ENCODE results near the gene HIP1. TPM values are rescaled to one million over a fixed set of nuclear protein-coding genes. Genes with fewer than 3 reads are reported as not detected.
A peak's percentile ranks its signal among the peaks of the same experiment; 100 is the strongest.
"Not testable (repeated sequence)": the region's sequence is repeated elsewhere in the genome, so short reads cannot be mapped to it uniquely, and the experiment has no call there.

The HIP1 gene
- total and polyA plus RNA-seq, 7 donors, result 1.2 to 11.9 (median 7.2) TPM

DNA sequence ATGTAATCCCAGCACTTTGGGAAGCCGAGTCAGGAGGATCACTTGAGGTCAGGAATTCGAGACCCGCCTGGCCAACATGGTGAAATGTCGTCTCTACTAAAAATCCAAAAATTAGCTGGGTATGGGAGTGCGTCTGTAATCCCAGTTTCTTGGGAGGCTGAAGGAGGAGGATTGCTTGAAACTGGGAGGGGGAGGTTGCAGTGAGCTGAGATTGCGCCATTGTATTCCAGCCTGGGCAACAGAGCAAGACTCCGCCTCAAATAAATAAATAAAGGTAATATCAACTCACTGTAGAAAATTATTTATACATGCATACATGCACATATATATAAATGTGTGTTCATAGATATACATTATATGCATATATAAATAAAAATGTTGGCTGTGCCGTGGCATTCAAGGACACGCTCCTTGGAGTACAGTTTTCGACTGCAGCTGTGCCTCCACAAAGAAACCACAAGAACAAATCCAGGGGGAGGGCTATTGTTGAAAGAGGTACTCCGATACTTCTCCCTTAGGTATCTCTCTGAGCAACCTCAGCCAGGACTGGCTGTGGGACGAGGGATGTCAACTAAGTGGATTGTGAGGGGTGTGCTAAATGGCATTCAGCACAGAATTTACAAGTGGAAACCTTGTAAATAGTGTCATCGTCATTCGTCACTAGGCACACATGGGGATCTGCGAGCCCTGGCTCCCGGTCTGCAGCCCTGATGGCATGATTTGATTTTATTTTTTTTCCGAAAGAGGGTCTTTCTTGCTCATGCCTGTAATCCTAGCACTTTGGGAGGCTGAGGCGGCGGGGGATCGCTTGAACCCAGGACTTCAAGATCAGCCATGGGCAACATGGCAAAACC is 49.3 kb downstream of the HIP1 start:
- 84 to 95% methylated on average over 20 of the region's 20 CpGs for WGBS, 2 donors
- intact Hi-C loops (cut with DNase I), result no loop called here

DNA sequence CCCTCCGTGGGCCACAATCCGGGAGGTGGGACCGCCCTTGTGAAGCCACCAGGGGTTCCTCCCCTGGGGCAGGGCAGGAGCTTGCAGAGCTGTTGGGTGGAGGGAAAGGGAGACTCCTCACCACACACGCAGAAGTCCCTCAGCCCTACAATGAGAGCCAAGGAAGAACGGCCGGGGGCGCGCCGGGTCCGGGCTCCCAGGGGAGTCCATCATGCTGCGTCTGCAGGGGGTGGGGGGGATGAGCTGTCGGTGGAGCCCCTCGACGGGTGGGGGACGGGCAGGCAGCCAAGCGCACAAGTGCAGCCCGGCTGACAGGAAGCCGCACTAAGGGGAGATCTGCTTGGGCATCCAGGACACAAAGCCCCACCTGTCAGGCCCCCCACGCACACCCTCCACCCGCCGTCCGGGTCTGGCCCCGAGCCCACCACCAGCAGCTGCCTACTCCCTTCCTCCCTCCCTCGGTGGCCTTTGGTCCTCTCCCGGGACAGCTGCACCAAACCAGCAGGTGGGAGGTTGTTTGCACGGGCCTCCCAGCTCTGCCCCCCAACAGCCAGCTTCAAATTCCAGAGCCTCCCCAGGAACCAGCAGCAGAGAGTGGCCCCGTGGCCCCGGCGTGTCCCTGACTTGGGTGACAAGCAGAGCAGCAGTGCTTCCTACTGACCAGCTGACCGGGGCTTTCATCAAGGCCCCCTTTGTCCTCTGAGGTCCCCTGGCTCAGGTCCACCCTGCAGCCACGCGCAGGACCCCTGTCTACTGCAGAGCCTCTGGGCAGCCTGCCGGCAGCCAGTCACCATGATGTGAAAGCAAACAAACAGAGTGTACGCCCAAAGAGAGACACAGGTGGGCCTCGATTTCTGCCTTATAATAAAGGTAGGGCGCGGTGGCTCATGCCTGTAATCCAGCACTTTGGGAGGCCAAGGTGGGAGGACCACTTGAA is 50.3 kb downstream of the HIP1 start:
- H3K36me3 ChIP-seq, result no peaks in the 10 kb centered on the region
- WGBS, 2 donors, result 38% methylated on average over 37 of the region's 37 CpGs
- peaks cover 0 to 5% (median 0%) of the 10 kb centered on the region in 3 donors for H3K27me3 ChIP-seq
- intact Hi-C loops (cut with DNase I), result no loop called here
- TF ChIP-seq, protein P1, sequence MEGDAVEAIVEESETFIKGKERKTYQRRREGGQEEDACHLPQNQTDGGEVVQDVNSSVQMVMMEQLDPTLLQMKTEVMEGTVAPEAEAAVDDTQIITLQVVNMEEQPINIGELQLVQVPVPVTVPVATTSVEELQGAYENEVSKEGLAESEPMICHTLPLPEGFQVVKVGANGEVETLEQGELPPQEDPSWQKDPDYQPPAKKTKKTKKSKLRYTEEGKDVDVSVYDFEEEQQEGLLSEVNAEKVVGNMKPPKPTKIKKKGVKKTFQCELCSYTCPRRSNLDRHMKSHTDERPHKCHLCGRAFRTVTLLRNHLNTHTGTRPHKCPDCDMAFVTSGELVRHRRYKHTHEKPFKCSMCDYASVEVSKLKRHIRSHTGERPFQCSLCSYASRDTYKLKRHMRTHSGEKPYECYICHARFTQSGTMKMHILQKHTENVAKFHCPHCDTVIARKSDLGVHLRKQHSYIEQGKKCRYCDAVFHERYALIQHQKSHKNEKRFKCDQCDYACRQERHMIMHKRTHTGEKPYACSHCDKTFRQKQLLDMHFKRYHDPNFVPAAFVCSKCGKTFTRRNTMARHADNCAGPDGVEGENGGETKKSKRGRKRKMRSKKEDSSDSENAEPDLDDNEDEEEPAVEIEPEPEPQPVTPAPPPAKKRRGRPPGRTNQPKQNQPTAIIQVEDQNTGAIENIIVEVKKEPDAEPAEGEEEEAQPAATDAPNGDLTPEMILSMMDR (IDR thresholded peaks at IDR 0.05), result no peak
- TF ChIP-seq POLR2AphosphoS5 (IDR thresholded peaks at IDR 0.05), result no peak
- TF ChIP-seq EP300 (IDR thresholded peaks at IDR 0.05), result no peak
- no peak for TF ChIP-seq POLR2A (IDR thresholded peaks at IDR 0.05)
- H3K4me3 ChIP-seq, result no peak overlapping the region
- H3K27ac ChIP-seq, result no peak overlapping the region
- peak; percentile 62 for DNase-seq
- H3K9me3 ChIP-seq, result no peaks in the 10 kb centered on the region
- no peaks in the 10 kb centered on the region for H3K4me1 ChIP-seq

More for the DNA sequence above, 49.3 kb downstream of the HIP1 start:
- no peaks in the 10 kb centered on the region for H3K36me3 ChIP-seq
- no peak overlapping the region for H3K27ac ChIP-seq
- DNase-seq, result peak; percentile 22
- peaks cover 0 to 5% (median 0%) of the 10 kb centered on the region in 3 donors for H3K27me3 ChIP-seq
- H3K4me3 ChIP-seq, result no peak overlapping the region
- no peaks in the 10 kb centered on the region for H3K9me3 ChIP-seq
- no peaks in the 10 kb centered on the region for H3K4me1 ChIP-seq
- TF ChIP-seq POLR2A (IDR thresholded peaks at IDR 0.05), result no peak
- TF ChIP-seq, protein P1 (IDR thresholded peaks at IDR 0.05), result no peak
- no peak for TF ChIP-seq POLR2AphosphoS5 (IDR thresholded peaks at IDR 0.05)
- no peak for TF ChIP-seq EP300 (IDR thresholded peaks at IDR 0.05)

DNA sequence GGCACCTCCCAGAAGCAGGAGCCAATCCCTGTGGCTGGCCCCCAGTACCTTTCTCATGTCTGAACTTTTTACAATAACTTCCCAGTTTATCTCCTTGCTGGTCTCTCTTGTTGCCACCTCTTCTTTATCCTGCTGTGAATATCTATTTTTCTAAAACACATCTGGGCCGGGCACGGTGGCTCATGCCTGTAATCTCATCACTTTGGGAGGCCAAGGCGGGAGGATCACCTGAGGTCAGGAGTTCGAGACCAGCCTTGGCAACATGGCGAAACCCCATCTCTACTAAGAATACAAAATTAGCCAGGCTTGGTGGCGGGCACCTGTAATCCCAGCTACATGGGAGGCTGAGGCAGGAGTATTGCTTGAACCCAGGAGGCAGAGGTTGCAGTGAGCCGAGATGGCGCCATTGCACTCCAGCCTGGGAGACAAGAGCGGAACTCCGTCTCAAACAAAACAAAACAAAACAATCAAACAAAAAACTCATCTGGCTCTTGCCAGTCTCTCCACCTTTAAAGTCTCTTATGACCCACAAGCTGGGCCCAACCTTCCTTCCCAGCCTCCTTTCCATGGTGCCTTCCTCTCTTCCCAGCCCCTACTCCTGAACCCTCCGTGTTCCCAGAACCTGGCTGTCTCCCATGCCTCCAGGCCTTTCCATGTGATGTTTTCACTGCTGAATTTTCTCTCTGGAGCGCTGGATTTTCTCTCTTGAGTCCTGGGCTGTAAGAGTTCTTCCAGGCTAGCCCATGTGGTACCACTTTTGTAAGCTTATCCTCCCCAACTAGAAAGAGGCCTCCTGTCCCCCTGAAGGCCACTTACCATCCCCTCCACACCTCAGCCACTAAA is 51.3 kb downstream of the HIP1 start:
- Histone ChIP-seq H3K9me3 (no peaks in the 10 kb centered on the region), H3K4me1 (no peaks in the 10 kb centered on the region), H3K36me3 (no peaks in the 10 kb centered on the region), H3K27me3 (peaks cover 0 to 5% (median 0%) of the 10 kb centered on the region in 3 donors), H3K4me3 (no peak overlapping the region), H3K27ac (no peak overlapping the region)
- peak; percentile 37 for DNase-seq
- intact Hi-C loops (cut with DNase I), result no loop called here
- no peak for TF ChIP-seq EP300 (IDR thresholded peaks at IDR 0.05)
- TF ChIP-seq, protein P1 (IDR thresholded peaks at IDR 0.05), result no peak
- no peak for TF ChIP-seq POLR2A (IDR thresholded peaks at IDR 0.05)
- no peak for TF ChIP-seq POLR2AphosphoS5 (IDR thresholded peaks at IDR 0.05)
- 93 to 97% methylated on average over 12 of the region's 12 CpGs for WGBS, 2 donors

DNA sequence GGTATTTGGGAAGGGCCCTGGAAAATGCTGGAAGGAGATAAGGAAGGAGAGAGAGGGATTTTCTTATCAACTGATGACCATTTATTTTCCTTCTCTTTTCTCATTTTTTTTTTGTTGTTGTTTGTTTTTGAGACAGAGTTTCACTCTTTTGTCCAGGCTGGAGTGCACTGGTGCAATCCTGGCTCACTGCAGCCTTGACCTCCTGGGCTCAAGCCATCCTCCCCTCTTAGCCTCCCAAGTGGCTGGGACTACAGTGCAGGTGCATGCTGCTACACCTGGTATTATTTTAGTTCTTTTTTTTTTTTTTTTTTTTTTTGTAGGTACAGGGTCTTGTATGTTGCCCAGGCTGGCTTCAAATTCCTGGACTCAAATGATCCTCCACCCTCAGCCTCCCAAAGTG is 52.2 kb downstream of the HIP1 start:
- TF ChIP-seq POLR2A (IDR thresholded peaks at IDR 0.05) (no peak), POLR2AphosphoS5 (IDR thresholded peaks at IDR 0.05) (no peak), EP300 (IDR thresholded peaks at IDR 0.05) (no peak)
- TF ChIP-seq, protein P1 (IDR thresholded peaks at IDR 0.05), result no peak
- intact Hi-C loops (cut with DNase I), result no loop called here
- DNase-seq, result peak; percentile 14

DNA sequence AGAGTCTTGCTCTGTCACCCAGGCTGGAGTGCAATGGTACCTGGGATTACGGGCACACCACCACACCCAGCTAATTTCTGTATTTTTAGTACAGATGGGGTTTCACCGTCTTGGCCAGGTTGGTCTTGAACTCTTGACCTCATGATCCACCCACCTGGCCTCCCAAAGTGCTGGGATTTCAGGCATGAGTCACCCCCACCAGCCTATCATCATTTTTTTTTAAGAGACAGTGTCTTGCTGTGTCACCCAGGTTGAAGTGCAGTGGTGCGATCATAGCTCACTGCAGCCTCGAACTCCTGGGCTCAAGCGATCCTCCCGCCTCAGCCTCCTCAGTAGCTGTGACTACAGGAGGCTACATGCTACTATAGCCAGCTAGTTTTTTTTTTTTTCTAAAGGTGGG is 56.7 kb downstream of the HIP1 start:
- H3K9me3 ChIP-seq; intact Hi-C loops (cut with DNase I); DNase-seq; H3K4me1 ChIP-seq; H3K27ac ChIP-seq; H3K36me3 ChIP-seq; H3K27me3 ChIP-seq; H3K4me3 ChIP-seq: not testable (repeated sequence)
- WGBS, 2 donors, result 69 to 82% methylated on average over 6 of the region's 6 CpGs

More for the DNA sequence above, 52.2 kb downstream of the HIP1 start:
- peaks cover 0 to 5% (median 0%) of the 10 kb centered on the region in 3 donors for H3K27me3 ChIP-seq
- no peaks in the 10 kb centered on the region for H3K4me1 ChIP-seq
- no peaks in the 10 kb centered on the region for H3K36me3 ChIP-seq
- H3K27ac ChIP-seq, result no peak overlapping the region
- H3K9me3 ChIP-seq, result no peaks in the 10 kb centered on the region
- no peak overlapping the region for H3K4me3 ChIP-seq

Data from sigmoid colon (tissue), 7 donors.